ENCODE data around the gene CARF. TPM values are rescaled to one million over a fixed set of nuclear protein-coding genes. Genes with fewer than 3 reads are reported as not detected.
"Not testable (repeated sequence)": the region's sequence is repeated elsewhere in the genome, so short reads cannot be mapped to it uniquely, and the experiment has no call there.

Gene CARF
- total and polyA plus RNA-seq, 2 donors from 2014 or later: 2.7 to 12.6 TPM

DNA sequence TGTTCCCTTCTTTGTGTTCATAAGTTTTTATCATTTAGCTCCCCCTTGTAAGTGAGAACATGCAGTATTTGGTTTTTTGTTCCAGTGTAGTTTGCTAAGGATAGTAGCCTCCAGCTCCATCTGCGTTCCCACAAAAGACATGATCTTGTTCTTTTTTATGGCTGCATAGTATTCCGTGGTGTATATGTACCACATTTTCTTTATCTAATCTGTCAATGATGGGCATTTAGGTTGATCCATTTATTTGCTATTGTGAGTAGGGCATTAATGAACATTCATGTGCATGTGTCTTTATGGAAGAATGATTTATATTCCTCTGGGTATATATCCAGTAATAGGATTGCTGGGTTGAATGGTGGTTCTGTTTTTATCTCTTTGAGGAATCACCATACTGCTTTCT, 33.4 kb downstream of the CARF start:
- no peaks in the 10 kb centered on the region for H3K4me1 ChIP-seq (ENCODE audit: control insufficient read depth in 2 of 3, insufficient read depth in 2 of 3, low read depth in 1 of 3, low read length in 3 of 3)
- no peaks in the 10 kb centered on the region for H3K27me3 ChIP-seq (ENCODE audit: control insufficient read depth, insufficient read depth, low read length)
- DNase-seq (no peak), FAIRE-seq (no peak)
- no peak overlapping the region for H3K27ac ChIP-seq (ENCODE audit: low read depth in 2 of 2, low read length in 2 of 2)
- H3K36me3 ChIP-seq (ENCODE audit: control insufficient read depth in 2 of 3, insufficient read depth in 3 of 3, low read length in 3 of 3): no peaks in the 10 kb centered on the region
- TF ChIP-seq, protein P1, sequence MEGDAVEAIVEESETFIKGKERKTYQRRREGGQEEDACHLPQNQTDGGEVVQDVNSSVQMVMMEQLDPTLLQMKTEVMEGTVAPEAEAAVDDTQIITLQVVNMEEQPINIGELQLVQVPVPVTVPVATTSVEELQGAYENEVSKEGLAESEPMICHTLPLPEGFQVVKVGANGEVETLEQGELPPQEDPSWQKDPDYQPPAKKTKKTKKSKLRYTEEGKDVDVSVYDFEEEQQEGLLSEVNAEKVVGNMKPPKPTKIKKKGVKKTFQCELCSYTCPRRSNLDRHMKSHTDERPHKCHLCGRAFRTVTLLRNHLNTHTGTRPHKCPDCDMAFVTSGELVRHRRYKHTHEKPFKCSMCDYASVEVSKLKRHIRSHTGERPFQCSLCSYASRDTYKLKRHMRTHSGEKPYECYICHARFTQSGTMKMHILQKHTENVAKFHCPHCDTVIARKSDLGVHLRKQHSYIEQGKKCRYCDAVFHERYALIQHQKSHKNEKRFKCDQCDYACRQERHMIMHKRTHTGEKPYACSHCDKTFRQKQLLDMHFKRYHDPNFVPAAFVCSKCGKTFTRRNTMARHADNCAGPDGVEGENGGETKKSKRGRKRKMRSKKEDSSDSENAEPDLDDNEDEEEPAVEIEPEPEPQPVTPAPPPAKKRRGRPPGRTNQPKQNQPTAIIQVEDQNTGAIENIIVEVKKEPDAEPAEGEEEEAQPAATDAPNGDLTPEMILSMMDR (IDR thresholded peaks at IDR 0.05; ENCODE audit: borderline replicate concordance, extremely low read depth, insufficient read depth): no peak
- no peak overlapping the region for H3K4me3 ChIP-seq (ENCODE audit: low read length in 3 of 3)
- no peak overlapping the region for H3K9ac ChIP-seq (ENCODE audit: low read length in 3 of 3)
- intact Hi-C loops (cut with DNase I): no loop called here
- peaks cover 0 to 11% (median 0%) of the 10 kb centered on the region in 3 donors for H3K9me3 ChIP-seq (ENCODE audit: control insufficient read depth in 2 of 3, insufficient read depth in 1 of 3, low read length in 3 of 3)

- H3K4me1 ChIP-seq (ENCODE audit: control insufficient read depth in 2 of 3, insufficient read depth in 2 of 3, low read depth in 1 of 3, low read length in 3 of 3); H3K9ac ChIP-seq (ENCODE audit: low read length in 3 of 3); H3K4me3 ChIP-seq (ENCODE audit: low read length in 3 of 3); intact Hi-C loops (cut with DNase I); DNase-seq; H3K27ac ChIP-seq (ENCODE audit: low read depth in 2 of 2, low read length in 2 of 2); H3K27me3 ChIP-seq (ENCODE audit: control insufficient read depth, insufficient read depth, low read length); FAIRE-seq; H3K36me3 ChIP-seq (ENCODE audit: control insufficient read depth in 2 of 3, insufficient read depth in 3 of 3, low read length in 3 of 3): not testable (repeated sequence)
- H3K9me3 ChIP-seq (ENCODE audit: control insufficient read depth in 2 of 3, insufficient read depth in 1 of 3, low read length in 3 of 3): peaks cover 0 to 11% (median 0%) of the 10 kb centered on the region in 3 donors
Observed at GRCh38 chr2:202949333-202949732, 37.3 kb downstream of the CARF start.

- Histone ChIP-seq H3K27ac (ENCODE audit: low read depth in 2 of 2, low read length in 2 of 2) (no peak overlapping the region), H3K4me1 (ENCODE audit: control insufficient read depth in 2 of 3, insufficient read depth in 2 of 3, low read depth in 1 of 3, low read length in 3 of 3) (no peaks in the 10 kb centered on the region), H3K27me3 (ENCODE audit: control insufficient read depth, insufficient read depth, low read length) (no peaks in the 10 kb centered on the region), H3K36me3 (ENCODE audit: control insufficient read depth in 2 of 3, insufficient read depth in 3 of 3, low read length in 3 of 3) (no peaks in the 10 kb centered on the region), H3K4me3 (ENCODE audit: low read length in 3 of 3) (no peak overlapping the region), H3K9me3 (ENCODE audit: control insufficient read depth in 2 of 3, insufficient read depth in 1 of 3, low read length in 3 of 3) (peaks cover 0 to 8% (median 0%) of the 10 kb centered on the region in 3 donors), H3K9ac (ENCODE audit: low read length in 3 of 3) (no peak overlapping the region)
- DNase-seq (no peak), FAIRE-seq (no peak)
- intact Hi-C loops (cut with DNase I): no loop called here
- TF ChIP-seq, protein P1 (IDR thresholded peaks at IDR 0.05; ENCODE audit: borderline replicate concordance, extremely low read depth, insufficient read depth): no peak
Observed at GRCh38 chr2:202950592-202950991, 38.5 kb downstream of the CARF start.

DNA sequence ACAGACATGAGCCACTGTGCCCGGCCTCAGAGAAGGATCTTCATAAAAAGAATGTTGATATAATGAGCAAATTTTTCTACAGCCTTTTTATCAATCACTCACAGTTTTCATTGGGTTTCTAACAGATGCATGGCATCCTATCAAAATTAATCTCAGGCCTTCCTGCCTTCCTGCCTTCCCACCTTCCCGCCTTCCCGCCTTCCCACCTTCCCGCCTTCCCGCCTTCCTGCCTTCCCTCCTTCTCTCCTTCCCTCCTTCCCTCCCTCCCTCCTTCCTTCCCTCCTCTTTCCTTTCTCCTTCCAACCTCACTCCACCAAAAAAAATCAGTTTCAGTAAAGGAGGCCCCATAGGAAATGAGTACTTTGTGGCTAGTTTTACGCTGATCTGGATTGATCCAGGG, 48.4 kb downstream of the CARF start:
- FAIRE-seq: no peak
- intact Hi-C loops (cut with DNase I): no loop called here

More for the DNA sequence above, 48.4 kb downstream of the CARF start:
- no peak overlapping the region for H3K4me3 ChIP-seq (ENCODE audit: low read length in 3 of 3)
- TF ChIP-seq, protein P1 (IDR thresholded peaks at IDR 0.05; ENCODE audit: borderline replicate concordance, extremely low read depth, insufficient read depth): no peak
- H3K4me1 ChIP-seq (ENCODE audit: control insufficient read depth in 2 of 3, insufficient read depth in 2 of 3, low read depth in 1 of 3, low read length in 3 of 3): no peaks in the 10 kb centered on the region
- H3K9ac ChIP-seq (ENCODE audit: low read length in 3 of 3): no peak overlapping the region
- no peak overlapping the region for H3K27ac ChIP-seq (ENCODE audit: low read depth in 2 of 2, low read length in 2 of 2)
- H3K36me3 ChIP-seq (ENCODE audit: control insufficient read depth in 2 of 3, insufficient read depth in 3 of 3, low read length in 3 of 3): no peaks in the 10 kb centered on the region
- DNase-seq: no peak
- no peaks in the 10 kb centered on the region for H3K27me3 ChIP-seq (ENCODE audit: control insufficient read depth, insufficient read depth, low read length)
- H3K9me3 ChIP-seq (ENCODE audit: control insufficient read depth in 2 of 3, insufficient read depth in 1 of 3, low read length in 3 of 3): no peaks in the 10 kb centered on the region
